Measurements from ENCODE around the gene C1QTNF12.

The C1QTNF12 gene

GRCh38 chr1:1287288-1288110 is 41.0 kb upstream of the C1QTNF12 start:
- Histone ChIP-seq H3K9me3 (ENCODE audit: control insufficient read depth in 2 of 2, low read length in 2 of 2) (no peaks in the 10 kb centered on the region), H3K4me1 (ENCODE audit: control insufficient read depth, insufficient read depth, low read length) (peaks cover 9% of the 10 kb centered on the region), H3K27ac (ENCODE audit: low read length) (no peak overlapping the region), H3K4me3 (ENCODE audit: low read length in 2 of 2) (no peak overlapping the region), H3K27me3 (ENCODE audit: control insufficient read depth in 1 of 2, insufficient read depth in 2 of 2, low read length in 2 of 2) (peaks cover 13 to 17% of the 10 kb centered on the region in 2 donors), H3K9ac (ENCODE audit: low read length in 2 of 2) (no peak overlapping the region), H3K36me3 (ENCODE audit: control insufficient read depth in 2 of 2, insufficient read depth in 2 of 2, low read length in 2 of 2) (no peaks in the 10 kb centered on the region)

GRCh38 chr1:1286313-1287261 is 40.1 kb upstream of the C1QTNF12 start:
- Histone ChIP-seq H3K9ac (ENCODE audit: low read length in 2 of 2) (no peak overlapping the region), H3K27me3 (ENCODE audit: control insufficient read depth in 1 of 2, insufficient read depth in 2 of 2, low read length in 2 of 2) (peaks cover 13 to 17% of the 10 kb centered on the region in 2 donors), H3K27ac (ENCODE audit: low read length) (no peak overlapping the region), H3K36me3 (ENCODE audit: control insufficient read depth in 2 of 2, insufficient read depth in 2 of 2, low read length in 2 of 2) (no peaks in the 10 kb centered on the region), H3K9me3 (ENCODE audit: control insufficient read depth in 2 of 2, low read length in 2 of 2) (no peaks in the 10 kb centered on the region), H3K4me1 (ENCODE audit: control insufficient read depth, insufficient read depth, low read length) (peaks cover 4% of the 10 kb centered on the region), H3K4me3 (ENCODE audit: low read length in 2 of 2) (no peak overlapping the region)

DNA sequence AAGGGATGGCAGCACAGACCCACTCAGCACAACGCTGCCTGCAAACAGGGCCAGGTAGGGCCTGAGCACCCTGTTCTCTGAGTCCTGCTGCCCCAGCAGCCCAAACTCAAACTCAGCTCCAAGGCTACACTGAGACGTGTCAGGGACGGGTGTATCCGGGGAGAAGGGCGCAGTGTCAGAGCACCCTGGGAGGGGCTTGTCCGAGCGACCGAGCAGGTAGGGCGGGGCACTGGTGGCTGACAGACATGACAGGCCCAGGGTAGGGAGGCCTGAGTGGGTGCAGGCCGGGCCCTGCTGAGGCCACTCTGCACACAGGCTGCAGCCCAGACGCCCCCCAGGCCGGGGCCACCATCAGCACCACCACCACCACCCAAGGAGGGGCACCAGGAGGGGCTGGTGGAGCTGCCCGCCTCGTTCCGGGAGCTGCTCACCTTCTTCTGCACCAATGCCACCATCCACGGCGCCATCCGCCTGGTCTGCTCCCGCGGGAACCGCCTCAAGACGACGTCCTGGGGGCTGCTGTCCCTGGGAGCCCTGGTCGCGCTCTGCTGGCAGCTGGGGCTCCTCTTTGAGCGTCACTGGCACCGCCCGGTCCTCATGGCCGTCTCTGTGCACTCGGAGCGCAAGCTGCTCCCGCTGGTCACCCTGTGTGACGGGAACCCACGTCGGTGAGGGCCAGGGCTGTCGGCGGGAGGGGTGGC is 39.2 kb upstream of the C1QTNF12 start:
- Histone ChIP-seq H3K36me3 (ENCODE audit: control insufficient read depth in 2 of 2, insufficient read depth in 2 of 2, low read length in 2 of 2) (no peaks in the 10 kb centered on the region), H3K4me3 (ENCODE audit: low read length in 2 of 2) (no peak overlapping the region), H3K4me1 (ENCODE audit: control insufficient read depth, insufficient read depth, low read length) (no peaks in the 10 kb centered on the region), H3K27me3 (ENCODE audit: control insufficient read depth in 1 of 2, insufficient read depth in 2 of 2, low read length in 2 of 2) (peaks cover 13 to 17% of the 10 kb centered on the region in 2 donors), H3K9ac (ENCODE audit: low read length in 2 of 2) (no peak overlapping the region), H3K27ac (ENCODE audit: low read length) (no peak overlapping the region), H3K9me3 (ENCODE audit: control insufficient read depth in 2 of 2, low read length in 2 of 2) (no peaks in the 10 kb centered on the region)

DNA sequence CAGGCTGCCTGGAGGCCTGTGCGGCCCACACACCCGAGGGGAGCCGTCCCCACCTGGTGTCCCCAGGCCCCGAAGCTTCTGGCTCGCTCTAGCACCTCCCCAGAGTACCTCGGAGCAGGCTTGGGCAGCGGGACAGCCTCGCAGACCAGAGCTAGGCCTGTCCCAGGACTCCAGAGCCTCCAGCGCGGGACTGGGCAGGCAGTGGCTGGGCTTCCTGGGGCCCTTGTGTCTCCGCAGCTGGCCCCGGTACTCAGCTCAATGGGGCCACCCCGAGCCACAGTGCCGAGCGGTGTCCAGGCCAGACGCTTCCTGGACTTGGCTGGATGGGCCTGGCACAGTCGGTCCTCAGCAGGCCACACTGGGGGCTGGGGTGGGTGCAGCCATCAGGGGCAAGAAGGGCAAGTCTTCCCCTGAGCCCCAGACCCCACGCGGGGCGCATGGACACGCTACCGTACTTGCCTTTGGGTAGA is 38.6 kb upstream of the C1QTNF12 start:
- Histone ChIP-seq H3K27ac (ENCODE audit: low read length) (no peak overlapping the region), H3K36me3 (ENCODE audit: control insufficient read depth in 2 of 2, insufficient read depth in 2 of 2, low read length in 2 of 2) (no peaks in the 10 kb centered on the region), H3K9ac (ENCODE audit: low read length in 2 of 2) (no peak overlapping the region), H3K4me3 (ENCODE audit: low read length in 2 of 2) (no peak overlapping the region), H3K4me1 (ENCODE audit: control insufficient read depth, insufficient read depth, low read length) (no peaks in the 10 kb centered on the region), H3K27me3 (ENCODE audit: control insufficient read depth in 1 of 2, insufficient read depth in 2 of 2, low read length in 2 of 2) (peaks cover 13 to 17% of the 10 kb centered on the region in 2 donors), H3K9me3 (ENCODE audit: control insufficient read depth in 2 of 2, low read length in 2 of 2) (no peaks in the 10 kb centered on the region)

DNA sequence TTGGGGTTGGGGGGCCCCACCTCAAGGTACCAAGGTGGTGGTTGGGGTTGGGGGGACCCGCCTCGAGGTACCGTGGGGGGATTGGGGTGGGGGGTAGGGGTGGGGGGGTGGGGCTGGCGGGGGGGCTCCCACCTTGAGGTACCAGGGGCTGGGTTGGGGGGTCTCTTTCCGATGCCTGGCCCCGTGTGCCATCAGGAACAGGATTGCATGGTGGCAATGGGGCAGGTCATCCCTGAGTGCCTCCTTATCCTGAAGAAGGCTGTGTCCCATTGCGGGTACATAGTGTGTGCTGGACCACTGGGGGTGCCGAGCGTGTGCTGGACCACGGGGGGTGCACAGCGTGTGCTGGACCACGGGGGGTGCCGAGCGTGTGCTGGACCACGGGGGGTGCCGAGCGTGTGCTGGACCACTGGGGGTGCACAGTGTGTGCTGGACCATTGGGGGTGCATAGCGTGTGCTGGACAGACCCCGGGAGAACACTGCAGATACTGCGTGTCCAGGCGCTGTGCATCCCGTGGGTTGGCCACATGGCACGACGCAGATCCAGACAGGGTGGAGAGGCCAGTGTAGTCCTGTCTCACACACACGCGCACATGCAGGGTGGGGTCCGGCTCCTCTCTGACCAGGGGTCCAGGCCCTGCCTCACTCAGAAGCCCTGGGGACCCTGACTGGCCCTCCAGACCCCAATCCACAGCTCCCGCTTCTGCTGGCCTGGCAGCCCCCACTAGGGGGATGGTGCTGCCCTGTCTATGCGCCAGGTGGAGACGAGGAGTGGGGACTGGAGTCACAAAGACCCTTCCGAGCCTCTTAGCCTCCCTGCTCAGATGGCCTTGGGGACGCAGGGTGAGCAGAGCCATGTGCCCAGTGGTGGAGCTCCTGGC is 37.9 kb upstream of the C1QTNF12 start:
- H3K27ac ChIP-seq (ENCODE audit: low read length): no peak overlapping the region
- H3K9me3 ChIP-seq (ENCODE audit: control insufficient read depth in 2 of 2, low read length in 2 of 2): no peaks in the 10 kb centered on the region
- no peaks in the 10 kb centered on the region for H3K36me3 ChIP-seq (ENCODE audit: control insufficient read depth in 2 of 2, insufficient read depth in 2 of 2, low read length in 2 of 2)
- peaks cover 13 to 17% of the 10 kb centered on the region in 2 donors for H3K27me3 ChIP-seq (ENCODE audit: control insufficient read depth in 1 of 2, insufficient read depth in 2 of 2, low read length in 2 of 2)
- no peak overlapping the region for H3K4me3 ChIP-seq (ENCODE audit: low read length in 2 of 2)
- no peaks in the 10 kb centered on the region for H3K4me1 ChIP-seq (ENCODE audit: control insufficient read depth, insufficient read depth, low read length)
- H3K9ac ChIP-seq (ENCODE audit: low read length in 2 of 2): no peak overlapping the region

- no peaks in the 10 kb centered on the region for H3K36me3 ChIP-seq (ENCODE audit: control insufficient read depth in 2 of 2, insufficient read depth in 2 of 2, low read length in 2 of 2)
- no peaks in the 10 kb centered on the region for H3K4me1 ChIP-seq (ENCODE audit: control insufficient read depth, insufficient read depth, low read length)
- H3K4me3 ChIP-seq (ENCODE audit: low read length in 2 of 2): no peak overlapping the region
- H3K9me3 ChIP-seq (ENCODE audit: control insufficient read depth in 2 of 2, low read length in 2 of 2): no peaks in the 10 kb centered on the region
- H3K27ac ChIP-seq (ENCODE audit: low read length): no peak overlapping the region
- peaks cover 13 to 17% of the 10 kb centered on the region in 2 donors for H3K27me3 ChIP-seq (ENCODE audit: control insufficient read depth in 1 of 2, insufficient read depth in 2 of 2, low read length in 2 of 2)
- no peak overlapping the region for H3K9ac ChIP-seq (ENCODE audit: low read length in 2 of 2)
Measured at GRCh38 chr1:1283821-1284220, 37.3 kb upstream of the C1QTNF12 start.

DNA sequence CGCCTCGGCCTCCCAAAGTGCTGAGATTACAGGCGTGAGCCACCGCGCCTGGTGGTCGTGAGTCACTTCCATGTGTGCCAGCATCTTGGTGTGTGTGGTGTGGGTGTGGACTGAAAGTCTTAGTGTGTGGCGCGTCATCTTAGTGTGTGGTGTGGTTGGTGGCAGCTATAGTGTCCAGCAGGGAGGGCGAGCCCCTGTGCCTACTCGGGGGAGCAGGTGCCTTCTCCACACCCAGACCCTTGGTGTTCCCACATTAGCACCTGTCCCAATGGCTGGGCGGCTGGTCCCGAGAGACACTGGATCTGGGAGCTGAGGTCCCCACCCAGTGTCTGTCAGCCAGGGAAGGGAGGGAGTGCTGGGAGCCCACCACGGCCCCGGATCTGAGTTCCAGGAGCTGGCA is 36.5 kb upstream of the C1QTNF12 start:
- no peaks in the 10 kb centered on the region for H3K9me3 ChIP-seq (ENCODE audit: control insufficient read depth in 2 of 2, low read length in 2 of 2)
- H3K27me3 ChIP-seq (ENCODE audit: control insufficient read depth in 1 of 2, insufficient read depth in 2 of 2, low read length in 2 of 2): peaks cover 13 to 17% of the 10 kb centered on the region in 2 donors
- H3K9ac ChIP-seq (ENCODE audit: low read length in 2 of 2): no peak overlapping the region

GRCh38 chr1:1281533-1282321 is 35.2 kb upstream of the C1QTNF12 start:
- no peak overlapping the region for H3K9ac ChIP-seq (ENCODE audit: low read length in 2 of 2)

More for the DNA sequence above, 36.5 kb upstream of the C1QTNF12 start:
- Histone ChIP-seq H3K36me3 (ENCODE audit: control insufficient read depth in 2 of 2, insufficient read depth in 2 of 2, low read length in 2 of 2) (no peaks in the 10 kb centered on the region), H3K4me3 (ENCODE audit: low read length in 2 of 2) (no peak overlapping the region), H3K4me1 (ENCODE audit: control insufficient read depth, insufficient read depth, low read length) (no peaks in the 10 kb centered on the region), H3K27ac (ENCODE audit: low read length) (no peak overlapping the region)

GRCh38 chr1:1280782-1281481 is 34.4 kb upstream of the C1QTNF12 start:
- no peaks in the 10 kb centered on the region for H3K36me3 ChIP-seq (ENCODE audit: control insufficient read depth in 2 of 2, insufficient read depth in 2 of 2, low read length in 2 of 2)
- no peaks in the 10 kb centered on the region for H3K9me3 ChIP-seq (ENCODE audit: control insufficient read depth in 2 of 2, low read length in 2 of 2)
- no peaks in the 10 kb centered on the region for H3K4me1 ChIP-seq (ENCODE audit: control insufficient read depth, insufficient read depth, low read length)
- no peak overlapping the region for H3K4me3 ChIP-seq (ENCODE audit: low read length in 2 of 2)
- H3K27ac ChIP-seq (ENCODE audit: low read length): no peak overlapping the region
- no peak overlapping the region for H3K9ac ChIP-seq (ENCODE audit: low read length in 2 of 2)
- peaks cover 0 to 8% of the 10 kb centered on the region in 2 donors for H3K27me3 ChIP-seq (ENCODE audit: control insufficient read depth in 1 of 2, insufficient read depth in 2 of 2, low read length in 2 of 2)

More at GRCh38 chr1:1281533-1282321, 35.2 kb upstream of the C1QTNF12 start:
- Histone ChIP-seq H3K36me3 (ENCODE audit: control insufficient read depth in 2 of 2, insufficient read depth in 2 of 2, low read length in 2 of 2) (no peaks in the 10 kb centered on the region), H3K4me1 (ENCODE audit: control insufficient read depth, insufficient read depth, low read length) (no peaks in the 10 kb centered on the region), H3K27me3 (ENCODE audit: control insufficient read depth in 1 of 2, insufficient read depth in 2 of 2, low read length in 2 of 2) (peaks cover 4 to 11% of the 10 kb centered on the region in 2 donors), H3K9me3 (ENCODE audit: control insufficient read depth in 2 of 2, low read length in 2 of 2) (no peaks in the 10 kb centered on the region), H3K4me3 (ENCODE audit: low read length in 2 of 2) (no peak overlapping the region), H3K27ac (ENCODE audit: low read length) (no peak overlapping the region)
